Neural progenitor cell (in vitro differentiated cells): ENCODE data around the gene ZFHX3.

Experiments
- CTCF ChIP-seq: fragments of 200-600 bp; sonication (generic); IDR thresholded peaks from 2 replicates; pipeline ENCODE4 v1.5.1; 2017; ENCODE audit warnings: antibody characterized with exemption, mild to moderate bottlenecking
- EZH2 ChIP-seq: fragments of 200-600 bp; sonication (generic); IDR thresholded peaks from 2 replicates; pipeline ENCODE4 v1.6.1; 2017; ENCODE audit warnings: antibody characterized with exemption, mild to moderate bottlenecking, moderate library complexity
- EZH2phosphoT487 ChIP-seq: fragments of 200-600 bp; sonication (generic); IDR thresholded peaks from 2 replicates; pipeline ENCODE4 v1.6.1; 2017; ENCODE audit warnings: antibody characterized with exemption

- TF ChIP-seq CTCF (no peak), EZH2 (no peak), EZH2phosphoT487 (no peak)
Observed at GRCh38 chr16:73052576-73052975, 4.6 kb upstream of the ZFHX3 start.
